ENCODE data around the gene RTL9.
A peak's percentile ranks its signal among the peaks of the same experiment; 100 is the strongest.
"Not testable (repeated sequence)": the region's sequence is repeated elsewhere in the genome, so short reads cannot be mapped to it uniquely, and the experiment has no call there.

The RTL9 gene

DNA sequence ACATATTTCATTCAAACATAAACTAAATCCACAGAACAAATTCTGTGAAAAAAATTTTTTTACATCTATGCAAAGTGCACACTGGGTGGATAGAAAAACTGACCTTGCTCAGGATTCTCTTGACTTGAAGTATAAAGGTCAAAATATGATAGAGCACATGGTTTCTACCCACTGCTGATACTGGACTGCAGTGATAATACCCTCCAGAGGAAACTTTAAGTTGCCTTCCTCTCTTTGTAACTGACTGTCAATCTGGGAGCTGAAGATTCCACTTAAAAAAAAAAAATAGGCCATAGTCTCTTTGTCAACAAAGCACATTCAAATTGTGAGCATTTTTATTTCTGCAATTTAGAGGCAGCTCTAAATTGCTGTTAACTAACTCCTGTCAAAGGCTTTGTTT lies 37.6 kb upstream of the RTL9 start:
- Mint-ChIP-seq H3K36me3 (ENCODE audit: low read depth) (no peaks in the 10 kb centered on the region), H3K27me3 (ENCODE audit: low read depth) (no peaks in the 10 kb centered on the region), H3K4me1 (peaks cover 49% of the 10 kb centered on the region), H3K27ac (peak overlapping the region in 1 of 3 experiments; percentile 89), H3K9me3 (peaks cover 5% of the 10 kb centered on the region), H3K4me3 (no peak overlapping the region)
- TF ChIP-seq, protein P1, sequence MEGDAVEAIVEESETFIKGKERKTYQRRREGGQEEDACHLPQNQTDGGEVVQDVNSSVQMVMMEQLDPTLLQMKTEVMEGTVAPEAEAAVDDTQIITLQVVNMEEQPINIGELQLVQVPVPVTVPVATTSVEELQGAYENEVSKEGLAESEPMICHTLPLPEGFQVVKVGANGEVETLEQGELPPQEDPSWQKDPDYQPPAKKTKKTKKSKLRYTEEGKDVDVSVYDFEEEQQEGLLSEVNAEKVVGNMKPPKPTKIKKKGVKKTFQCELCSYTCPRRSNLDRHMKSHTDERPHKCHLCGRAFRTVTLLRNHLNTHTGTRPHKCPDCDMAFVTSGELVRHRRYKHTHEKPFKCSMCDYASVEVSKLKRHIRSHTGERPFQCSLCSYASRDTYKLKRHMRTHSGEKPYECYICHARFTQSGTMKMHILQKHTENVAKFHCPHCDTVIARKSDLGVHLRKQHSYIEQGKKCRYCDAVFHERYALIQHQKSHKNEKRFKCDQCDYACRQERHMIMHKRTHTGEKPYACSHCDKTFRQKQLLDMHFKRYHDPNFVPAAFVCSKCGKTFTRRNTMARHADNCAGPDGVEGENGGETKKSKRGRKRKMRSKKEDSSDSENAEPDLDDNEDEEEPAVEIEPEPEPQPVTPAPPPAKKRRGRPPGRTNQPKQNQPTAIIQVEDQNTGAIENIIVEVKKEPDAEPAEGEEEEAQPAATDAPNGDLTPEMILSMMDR (IDR thresholded peaks at IDR 0.05; ENCODE audit: unreplicated experiment in 3 of 3): no peak

DNA sequence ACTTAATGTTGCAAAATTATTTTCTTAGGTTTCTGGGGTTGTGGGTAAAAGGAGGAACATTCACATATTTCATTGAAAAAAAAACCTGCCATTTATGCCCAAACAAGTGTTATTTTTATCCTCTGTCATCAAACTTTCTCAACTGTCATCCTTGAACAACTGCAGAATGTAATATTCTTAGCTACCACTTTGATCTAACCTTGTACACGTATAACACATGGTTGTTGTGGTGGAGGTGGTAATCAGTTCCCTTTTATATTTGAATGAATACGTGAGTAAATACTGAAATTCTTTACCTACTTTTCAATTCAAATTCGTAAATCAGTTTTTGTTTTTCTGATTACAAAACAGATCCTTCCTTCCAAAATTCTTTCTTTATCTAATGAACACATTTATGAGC lies 37.0 kb upstream of the RTL9 start:
- no peaks in the 10 kb centered on the region for H3K36me3 Mint-ChIP-seq (ENCODE audit: low read depth)
- H3K27me3 Mint-ChIP-seq (ENCODE audit: low read depth): no peaks in the 10 kb centered on the region
- TF ChIP-seq, protein P1 (IDR thresholded peaks at IDR 0.05; ENCODE audit: unreplicated experiment in 3 of 3): no peak
- H3K9me3 Mint-ChIP-seq: peaks cover 5% of the 10 kb centered on the region
- H3K4me1 Mint-ChIP-seq: peaks cover 44% of the 10 kb centered on the region
- H3K4me3 Mint-ChIP-seq: no peak overlapping the region
- no peak overlapping the region for H3K27ac Mint-ChIP-seq

DNA sequence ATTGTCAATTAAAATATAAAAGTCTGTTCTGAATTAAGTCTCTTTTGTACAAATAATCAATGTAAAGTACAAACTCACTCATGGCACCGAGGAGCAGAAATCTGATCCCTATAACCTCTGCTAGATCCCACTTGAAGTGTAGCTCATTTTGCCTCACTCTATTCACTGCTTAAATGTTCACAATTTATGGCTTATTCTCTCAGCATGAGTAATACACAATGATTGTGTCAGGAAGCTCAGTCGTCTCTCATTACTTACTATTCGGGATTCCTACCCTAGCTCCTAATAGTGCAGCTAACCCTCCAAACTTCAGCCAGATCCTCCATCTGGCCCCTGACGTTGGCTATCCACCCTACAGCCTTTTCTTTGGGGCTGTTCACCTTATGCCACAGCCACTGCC lies 36.0 kb upstream of the RTL9 start:
- peaks cover 5% of the 10 kb centered on the region for H3K9me3 Mint-ChIP-seq
- no peaks in the 10 kb centered on the region for H3K27me3 Mint-ChIP-seq (ENCODE audit: low read depth)
- H3K4me1 Mint-ChIP-seq: peaks cover 44% of the 10 kb centered on the region
- no peak overlapping the region for H3K4me3 Mint-ChIP-seq
- H3K27ac Mint-ChIP-seq: no peak overlapping the region
- H3K36me3 Mint-ChIP-seq (ENCODE audit: low read depth): no peaks in the 10 kb centered on the region
- TF ChIP-seq, protein P1 (IDR thresholded peaks at IDR 0.05; ENCODE audit: unreplicated experiment in 3 of 3): no peak

DNA sequence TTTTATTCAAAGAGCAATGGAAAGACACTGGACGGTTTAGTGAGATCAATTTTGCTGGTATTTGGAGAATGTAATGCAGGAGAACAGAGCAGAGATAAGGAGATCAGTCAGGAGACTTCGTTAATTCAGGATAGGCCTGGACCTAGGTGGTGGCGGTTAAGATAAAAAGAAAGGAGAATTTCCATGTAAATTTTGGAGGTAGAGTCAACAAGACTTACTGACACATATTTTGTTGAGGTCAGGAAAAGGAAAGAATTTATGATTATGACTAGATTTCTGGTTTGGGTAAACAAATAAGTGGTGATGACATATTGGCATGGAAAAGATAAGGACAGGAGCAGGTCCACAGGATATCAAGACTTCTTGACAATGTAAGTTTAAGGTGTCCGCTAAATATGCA lies 31.9 kb upstream of the RTL9 start:
- TF ChIP-seq, protein P1 (IDR thresholded peaks at IDR 0.05; ENCODE audit: unreplicated experiment in 3 of 3): no peak
- Mint-ChIP-seq H3K27ac (no peak overlapping the region), H3K4me3 (no peak overlapping the region), H3K4me1 (peaks cover 15% of the 10 kb centered on the region), H3K9me3 (peaks cover 5% of the 10 kb centered on the region), H3K36me3 (ENCODE audit: low read depth) (no peaks in the 10 kb centered on the region), H3K27me3 (ENCODE audit: low read depth) (no peaks in the 10 kb centered on the region)

DNA sequence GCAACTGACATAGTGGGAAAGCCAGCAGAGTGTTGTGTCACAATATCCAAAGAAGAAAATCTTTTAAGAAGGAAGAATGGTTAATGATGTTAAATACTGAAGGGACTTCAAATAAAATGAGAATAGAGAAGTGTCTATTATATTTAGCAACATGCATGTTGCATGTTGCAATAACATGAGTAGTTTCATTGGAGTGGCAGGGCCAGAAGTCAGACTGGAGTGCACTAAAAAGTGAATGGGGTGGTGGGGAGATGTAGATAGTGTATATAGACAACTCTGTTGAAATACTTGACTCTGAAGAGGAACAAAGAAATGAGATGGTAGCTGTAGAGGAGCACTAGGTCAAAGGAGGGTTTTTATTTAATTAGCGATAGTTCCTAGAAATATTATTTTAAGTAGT lies 31.3 kb upstream of the RTL9 start:
- H3K36me3 Mint-ChIP-seq (ENCODE audit: low read depth): no peaks in the 10 kb centered on the region
- peaks cover 5% of the 10 kb centered on the region for H3K9me3 Mint-ChIP-seq
- no peak overlapping the region for H3K4me3 Mint-ChIP-seq
- no peak overlapping the region for H3K27ac Mint-ChIP-seq
- no peaks in the 10 kb centered on the region for H3K27me3 Mint-ChIP-seq (ENCODE audit: low read depth)
- peaks cover 10% of the 10 kb centered on the region for H3K4me1 Mint-ChIP-seq
- TF ChIP-seq, protein P1 (IDR thresholded peaks at IDR 0.05; ENCODE audit: unreplicated experiment in 3 of 3): no peak

DNA sequence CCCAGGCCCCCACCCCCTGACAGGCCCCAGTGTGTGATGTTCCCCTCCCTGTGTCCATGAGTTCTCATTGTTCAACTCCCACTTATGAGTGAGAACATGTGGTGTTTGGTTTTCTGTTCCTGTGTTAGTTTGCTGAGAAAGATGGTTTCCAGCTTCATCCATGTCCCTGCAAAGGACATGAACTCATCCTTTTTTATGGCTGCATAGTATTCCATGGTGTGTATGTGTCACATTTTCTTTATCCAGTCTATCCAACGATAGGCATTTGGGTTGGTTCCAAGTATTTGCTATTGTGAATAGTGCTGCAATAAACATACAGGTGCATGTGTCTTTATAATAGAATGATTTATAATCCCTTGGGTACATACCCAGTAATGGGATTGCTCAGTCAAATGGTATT lies 30.0 kb upstream of the RTL9 start:
- not testable (repeated sequence) for H3K4me1 Mint-ChIP-seq; H3K9me3 Mint-ChIP-seq; H3K36me3 Mint-ChIP-seq (ENCODE audit: low read depth); H3K27me3 Mint-ChIP-seq (ENCODE audit: low read depth); H3K4me3 Mint-ChIP-seq; H3K27ac Mint-ChIP-seq
